Measurements from ENCODE around the gene KIRREL1.

The KIRREL1 gene

DNA sequence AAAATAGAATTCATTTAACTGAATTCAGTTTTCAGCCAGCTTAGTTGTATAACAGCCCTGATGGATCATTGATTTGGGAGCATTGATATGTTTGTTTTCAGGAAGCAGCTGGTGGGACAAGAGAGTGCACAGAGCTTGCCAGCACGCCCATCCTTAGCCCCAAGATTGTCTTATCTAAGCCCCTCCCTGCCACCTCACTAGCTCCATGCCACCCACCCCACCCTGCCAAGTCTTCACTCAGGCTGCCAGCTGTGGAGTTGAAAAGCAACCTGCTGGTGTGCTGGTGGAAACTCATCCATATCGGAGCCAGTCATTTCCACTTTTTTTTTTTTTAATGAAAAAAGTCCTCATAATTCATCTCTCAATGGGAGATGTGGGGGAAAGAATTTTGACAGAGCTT lies 11.8 kb downstream of the KIRREL1 start:
- no peak for FAIRE-seq
- DNase-seq (ENCODE audit: low spot score), result no peak

DNA sequence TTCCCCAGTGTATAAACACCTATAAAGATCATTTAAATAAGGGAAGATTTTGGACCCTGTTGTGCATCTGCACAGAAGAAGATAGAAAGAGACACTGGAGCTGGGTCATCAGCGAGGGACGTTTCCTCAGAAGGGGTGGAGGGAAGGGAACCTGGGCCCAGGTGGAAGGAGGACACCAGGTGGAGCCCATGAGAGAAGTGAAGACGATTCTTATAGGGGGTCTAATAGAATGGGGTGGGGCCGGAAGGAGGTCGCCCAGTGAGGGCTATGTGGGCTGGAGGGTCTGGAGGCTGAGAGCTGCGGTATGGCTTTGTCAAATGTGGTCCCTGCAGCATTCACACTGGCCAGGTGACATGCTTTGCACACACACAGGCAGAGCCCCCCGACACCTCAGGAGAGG lies 13.7 kb downstream of the KIRREL1 start:
- FAIRE-seq (no peak), DNase-seq (ENCODE audit: low spot score) (no peak)

DNA sequence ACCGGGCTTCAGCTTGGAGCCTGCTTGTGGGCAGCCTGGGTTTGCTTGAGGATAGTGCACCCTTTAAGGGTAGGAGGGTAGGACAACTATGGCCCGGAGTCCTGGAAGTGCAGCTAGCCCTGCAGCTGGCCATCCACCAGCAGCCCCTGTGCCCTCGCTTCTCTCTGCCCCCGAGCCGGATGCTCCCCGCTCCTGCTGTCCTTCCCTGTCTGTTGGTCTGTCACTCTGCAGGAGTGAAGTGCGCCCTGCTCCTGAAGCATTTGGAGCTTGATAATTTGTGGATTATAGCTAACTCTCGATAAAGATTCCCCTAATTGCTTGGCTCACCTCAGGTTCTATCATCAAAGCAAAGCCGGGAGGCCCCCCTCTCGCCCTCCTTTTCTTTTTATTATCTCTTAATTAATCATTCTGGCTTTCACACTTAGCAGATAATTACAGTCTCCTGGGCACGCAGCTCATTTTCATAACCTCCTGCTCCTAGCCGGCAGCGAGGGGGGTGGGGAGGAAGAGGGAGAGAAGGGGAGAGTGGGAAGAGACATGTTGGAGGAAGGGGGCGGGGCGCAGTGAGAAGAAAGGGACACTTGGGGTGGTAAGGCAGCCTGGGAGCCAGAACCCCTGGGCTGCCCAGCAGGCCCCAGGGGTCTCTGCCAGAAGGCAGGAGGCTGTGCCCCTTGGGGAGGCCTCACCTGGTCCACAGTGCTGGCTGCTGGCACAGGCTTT lies 14.4 kb downstream of the KIRREL1 start:
- FAIRE-seq (no peak), DNase-seq (ENCODE audit: low spot score) (no peak)

DNA sequence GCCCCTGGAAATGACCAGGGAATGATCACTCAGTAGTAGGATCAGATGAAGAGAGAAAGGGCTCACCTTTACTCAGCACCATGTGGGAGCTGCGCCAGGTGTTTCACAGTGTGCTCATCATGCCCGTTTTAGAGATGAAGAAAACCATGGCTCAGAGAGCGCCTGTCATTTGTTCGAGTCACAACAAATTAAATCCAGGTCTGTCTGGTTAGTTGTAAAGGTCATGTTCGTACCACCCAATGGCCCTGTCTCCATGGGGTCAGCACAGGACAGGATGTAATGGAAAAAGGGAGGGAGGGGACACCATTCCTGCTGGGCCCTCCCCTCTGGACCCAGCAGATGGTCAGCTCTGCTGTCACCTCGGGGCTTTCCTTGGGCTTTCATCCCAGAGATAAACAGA lies 15.2 kb downstream of the KIRREL1 start:
- FAIRE-seq, result no peak
- DNase-seq (ENCODE audit: low spot score), result no peak

DNA sequence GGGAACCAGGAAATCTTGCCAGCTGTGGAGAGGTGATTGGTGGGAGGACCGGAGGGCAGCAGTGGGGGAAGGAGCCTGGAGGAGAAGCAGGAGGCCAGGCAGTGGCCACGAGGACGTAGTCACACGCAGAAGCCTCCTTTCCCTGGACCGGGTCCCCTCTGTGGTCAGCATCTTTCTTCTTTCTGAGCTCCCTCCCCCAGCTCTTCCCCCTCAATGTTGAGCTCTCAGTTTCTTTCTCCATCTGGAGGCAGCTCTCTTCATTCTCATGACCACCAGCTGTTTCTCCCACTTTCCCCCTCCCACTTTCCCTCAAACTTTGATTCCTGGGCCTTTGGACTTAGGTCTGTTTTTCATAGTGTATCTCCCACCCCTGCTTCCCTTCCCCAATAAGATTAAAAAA lies 18.3 kb downstream of the KIRREL1 start:
- FAIRE-seq (no peak), DNase-seq (ENCODE audit: low spot score) (no peak)

DNA sequence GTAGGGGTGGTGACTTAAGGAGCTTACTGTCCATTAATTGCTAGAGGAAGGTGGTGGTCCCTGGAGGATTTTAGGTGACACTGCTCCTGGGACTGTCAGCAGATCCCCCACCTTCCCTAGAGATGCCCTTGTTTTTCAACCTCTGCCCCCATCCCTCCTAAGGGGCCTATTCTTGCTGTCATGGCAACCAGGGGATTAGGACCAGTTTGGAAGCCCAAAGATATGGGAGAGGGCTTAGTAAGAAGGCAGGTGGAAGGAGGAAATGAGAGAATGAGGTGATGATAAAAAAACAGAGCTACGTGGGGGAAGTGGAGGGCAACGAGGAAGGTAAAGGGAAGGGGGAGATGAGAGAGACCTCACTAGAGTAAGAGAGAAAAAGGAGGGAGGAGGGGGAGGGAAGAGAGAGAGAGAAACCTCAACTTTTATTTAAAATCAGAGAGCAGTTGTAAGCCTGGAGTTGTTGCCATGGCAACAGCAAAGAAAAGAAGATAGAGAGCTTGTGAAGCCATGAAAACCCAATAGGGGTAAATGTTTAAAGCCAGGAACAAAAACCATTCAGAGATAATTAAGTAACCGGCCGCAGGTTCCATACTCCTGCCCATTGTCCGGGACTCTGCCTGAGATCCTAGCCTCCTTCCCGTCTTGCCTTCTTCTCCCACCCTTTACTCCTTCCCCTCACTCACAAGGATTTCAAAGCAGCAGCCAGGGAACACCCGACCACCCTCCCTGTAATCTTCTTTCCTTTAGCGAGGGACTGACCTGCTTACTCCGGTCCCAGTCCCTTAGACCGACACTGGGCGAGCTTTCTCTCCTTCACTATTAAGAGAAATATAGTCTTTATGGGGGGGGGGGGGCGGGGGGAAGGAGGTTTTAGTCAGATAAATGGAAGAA lies 20.6 kb downstream of the KIRREL1 start:
- DNase-seq (ENCODE audit: low spot score) (no peak), FAIRE-seq (no peak)

DNA sequence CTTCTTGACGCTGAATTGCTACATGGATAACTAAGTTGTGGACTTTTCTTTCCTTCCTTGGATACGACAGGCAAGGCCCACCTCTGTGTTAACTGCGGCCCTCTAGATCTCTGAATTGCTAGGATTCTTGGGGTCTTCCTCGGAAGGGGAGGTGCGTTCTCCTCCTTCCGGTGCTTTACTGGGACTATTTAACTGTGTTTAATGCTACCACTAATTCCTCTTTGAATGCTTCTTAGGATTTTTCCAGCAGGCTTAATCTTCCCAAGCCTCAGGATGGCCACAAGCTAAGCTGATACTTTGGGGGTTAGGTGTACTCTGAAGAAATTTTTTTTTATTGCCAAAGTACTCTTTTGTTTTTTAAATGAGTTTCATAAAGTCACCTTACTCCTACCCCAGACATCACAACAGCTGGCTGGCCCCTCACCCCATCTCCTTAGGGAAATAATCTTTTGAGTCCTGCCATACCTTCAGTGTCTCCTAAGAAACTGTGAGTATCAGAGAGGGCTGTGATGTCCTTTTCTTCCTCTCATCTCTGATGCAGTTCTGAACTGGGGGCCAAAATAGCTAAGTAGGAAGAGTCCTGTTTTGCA lies 21.4 kb downstream of the KIRREL1 start:
- no peak for FAIRE-seq
- no peak for DNase-seq (ENCODE audit: low spot score)

DNA sequence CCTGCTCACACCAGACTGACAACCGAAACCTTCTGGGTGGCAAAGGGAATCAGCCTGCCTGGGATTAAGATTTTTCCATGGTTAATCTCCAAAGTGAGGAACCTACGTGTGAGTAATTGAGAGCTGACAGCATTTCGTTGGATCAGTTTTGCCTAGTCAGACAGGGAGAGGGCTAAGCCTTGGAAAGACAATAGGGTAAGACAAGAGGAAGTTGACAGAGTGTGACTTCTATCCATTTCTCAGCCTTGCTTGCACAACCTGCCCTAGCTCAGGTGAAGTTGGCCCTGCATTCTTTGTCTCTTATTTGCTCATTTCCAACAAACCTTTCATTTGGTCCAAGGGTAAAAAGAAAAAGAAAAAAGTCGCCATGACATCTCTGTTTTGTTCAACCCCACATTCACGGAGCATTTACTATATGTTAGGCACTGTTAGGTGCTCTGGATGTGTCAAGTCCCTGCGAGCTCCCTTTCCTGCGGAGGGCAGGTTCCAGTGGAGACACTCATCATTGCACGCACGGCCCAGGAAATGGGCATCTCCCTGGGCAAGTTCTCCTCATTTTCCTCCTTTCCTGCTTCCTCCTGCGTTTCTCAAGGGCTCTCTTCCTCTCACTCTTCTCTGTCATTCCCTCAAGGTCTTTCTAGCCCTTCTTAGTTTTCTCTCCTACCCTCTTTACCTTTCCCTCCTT lies 23.3 kb downstream of the KIRREL1 start:
- DNase-seq (ENCODE audit: low spot score) (peak; percentile 54), FAIRE-seq (peak; percentile 56)

DNA sequence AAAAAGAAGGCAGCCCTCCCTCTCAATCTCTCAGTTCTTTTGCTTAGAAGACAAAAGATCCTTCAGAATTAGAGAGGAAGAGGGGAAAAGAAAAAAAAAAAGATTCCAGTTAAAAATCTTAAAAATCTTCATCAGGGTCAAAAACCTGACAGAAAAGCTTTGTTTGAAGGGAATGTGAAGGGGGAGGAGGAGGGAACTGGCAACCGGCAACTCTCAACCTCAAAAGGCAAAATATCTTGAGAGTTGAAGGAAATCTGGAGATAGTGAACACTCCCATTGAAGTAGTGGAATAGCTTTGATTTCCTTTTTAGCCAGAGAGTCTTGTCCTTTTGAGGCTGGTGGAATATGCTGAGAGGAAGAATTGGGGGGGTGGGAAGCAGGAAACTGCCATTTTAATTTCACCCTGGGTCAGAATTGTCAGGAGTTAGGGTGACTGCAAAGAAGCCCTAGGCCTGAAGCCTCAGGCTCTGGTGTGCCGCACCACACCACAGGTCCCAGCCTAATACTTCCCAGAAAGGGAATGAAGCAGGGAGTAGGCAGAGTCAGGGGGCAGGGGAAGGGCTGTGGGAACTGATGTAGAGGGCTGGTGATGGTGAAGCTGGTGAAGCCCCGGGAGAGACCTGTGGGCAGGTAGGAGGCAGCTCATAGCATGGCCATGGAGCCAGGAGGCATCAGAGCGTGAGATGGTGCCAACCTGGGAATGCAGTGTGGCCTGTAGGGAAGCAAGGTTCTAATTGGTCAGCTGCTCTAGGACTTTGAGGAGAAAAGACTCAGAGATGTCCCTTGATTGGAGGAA lies 24.6 kb downstream of the KIRREL1 start:
- peak; percentile 61 for FAIRE-seq
- no peak for DNase-seq (ENCODE audit: low spot score)

DNA sequence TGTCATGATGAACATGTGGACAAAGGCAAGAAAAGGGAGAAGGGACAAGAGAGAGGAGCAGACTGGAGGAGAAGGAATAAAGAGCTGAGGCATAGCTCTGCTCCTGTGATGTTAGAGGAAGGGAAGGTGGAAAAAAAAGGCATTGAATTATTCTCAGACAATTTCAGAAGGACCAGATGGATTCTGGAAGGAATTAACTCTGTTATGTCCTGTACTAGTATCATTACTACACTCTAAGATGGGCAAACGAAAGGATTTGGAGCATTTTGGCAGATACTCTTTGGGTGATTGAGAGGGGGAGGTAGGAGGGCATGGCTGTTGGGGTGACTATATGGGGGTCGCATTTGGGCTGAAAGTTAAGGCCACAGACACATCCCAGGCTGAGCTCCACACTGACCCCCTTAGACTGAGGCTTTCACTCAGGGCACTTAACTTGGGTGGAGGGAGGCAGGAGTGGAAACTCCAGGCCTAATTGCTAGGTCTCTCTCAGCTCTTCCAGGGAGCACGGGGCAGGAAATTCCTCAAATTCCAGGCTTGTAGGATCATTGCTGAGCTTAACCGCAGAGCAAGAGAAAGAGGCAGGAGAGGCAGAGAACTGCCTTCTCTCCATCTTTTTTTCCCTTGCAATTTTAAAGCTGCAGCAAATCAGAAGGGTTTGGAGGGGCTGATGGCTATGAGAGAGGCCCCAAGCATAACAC lies 25.9 kb downstream of the KIRREL1 start:
- DNase-seq (ENCODE audit: low spot score) (peak; percentile 90), FAIRE-seq (peak; percentile 95)

DNA sequence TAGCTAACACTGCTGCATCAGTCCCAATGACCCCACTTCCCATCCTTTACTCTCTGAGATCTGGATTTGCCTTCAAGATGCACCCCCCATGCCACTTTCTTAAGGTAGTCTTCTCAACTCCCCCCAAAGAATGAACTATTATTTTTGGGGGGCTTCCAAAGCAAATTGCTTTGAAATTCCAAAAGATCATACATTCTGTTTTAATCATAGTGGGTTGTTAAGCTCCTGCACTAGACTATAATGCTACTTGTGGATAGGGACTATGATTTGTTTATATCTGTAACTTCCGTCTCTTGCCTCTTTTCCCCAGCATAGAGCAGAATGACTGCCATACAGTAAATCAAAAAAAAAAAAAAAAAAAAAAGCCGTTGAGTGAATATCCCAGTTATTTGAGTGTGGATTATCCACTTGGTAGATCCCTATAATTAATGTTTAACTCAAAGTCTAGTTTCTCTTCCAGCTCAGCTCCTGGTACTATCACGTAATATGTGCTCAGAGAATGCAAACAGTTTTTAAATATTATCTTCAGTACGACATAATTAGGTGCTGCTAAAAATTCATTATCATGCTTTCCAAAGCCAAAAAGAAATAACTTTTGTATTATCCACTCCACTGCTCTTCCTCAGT lies 26.9 kb downstream of the KIRREL1 start:
- DNase-seq (ENCODE audit: low spot score) (peak; percentile 28), FAIRE-seq (peak; percentile 89)

DNA sequence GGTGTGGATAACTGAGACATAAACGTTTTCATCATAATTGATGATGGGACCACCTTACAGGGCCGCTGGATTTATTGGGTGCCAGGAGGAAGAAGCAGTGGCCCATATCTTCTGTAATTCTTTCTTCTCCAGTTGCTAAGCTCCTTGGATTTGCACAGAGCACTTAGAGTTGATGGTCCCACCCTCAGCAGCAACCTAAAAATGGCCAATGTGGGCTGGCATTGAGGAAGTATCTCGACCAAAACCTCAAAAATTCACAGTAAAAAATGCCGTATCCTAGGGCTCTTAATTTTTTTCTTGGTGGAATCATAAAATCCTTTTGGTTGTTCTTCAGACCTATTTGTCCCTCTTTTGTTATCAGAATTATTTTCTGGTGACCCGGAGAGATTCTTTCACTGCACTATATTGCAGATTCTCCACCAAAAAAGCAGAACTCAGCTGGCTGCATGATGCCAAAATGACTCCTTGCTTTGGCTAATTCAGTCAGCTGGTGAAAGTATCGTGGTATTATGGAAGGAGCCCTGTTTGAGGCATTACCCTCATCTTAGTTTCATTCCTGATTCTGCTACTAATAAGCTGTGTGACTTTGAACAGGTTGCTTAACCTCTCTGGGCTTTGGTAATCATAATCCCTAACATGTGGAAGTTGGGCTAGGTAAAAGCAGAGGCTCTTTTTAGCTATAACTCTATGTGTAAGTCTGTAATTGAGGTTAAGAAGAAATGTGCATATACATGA lies 27.6 kb downstream of the KIRREL1 start:
- FAIRE-seq, result no peak
- no peak for DNase-seq (ENCODE audit: low spot score)

DNA sequence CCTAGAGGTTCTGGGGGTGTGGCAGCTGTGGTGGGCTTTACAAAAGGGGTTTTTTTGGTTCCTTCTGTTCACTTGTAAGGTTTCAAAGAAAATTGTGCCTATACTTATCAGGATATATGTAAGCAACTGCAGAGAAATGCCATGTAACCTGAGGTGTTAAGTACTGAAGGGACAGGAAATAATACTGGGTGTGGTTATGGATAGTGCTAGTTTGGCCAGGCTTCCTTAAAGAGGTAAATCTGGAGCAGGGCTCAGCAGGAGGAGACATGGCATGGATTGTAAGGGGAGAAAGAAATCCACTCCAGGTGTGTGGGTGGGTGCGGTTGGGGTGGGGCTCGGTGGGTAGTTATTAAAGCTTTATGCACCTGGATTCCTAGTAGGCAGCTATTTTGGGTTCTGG lies 28.3 kb downstream of the KIRREL1 start:
- DNase-seq (ENCODE audit: low spot score) (no peak), FAIRE-seq (no peak)

DNA sequence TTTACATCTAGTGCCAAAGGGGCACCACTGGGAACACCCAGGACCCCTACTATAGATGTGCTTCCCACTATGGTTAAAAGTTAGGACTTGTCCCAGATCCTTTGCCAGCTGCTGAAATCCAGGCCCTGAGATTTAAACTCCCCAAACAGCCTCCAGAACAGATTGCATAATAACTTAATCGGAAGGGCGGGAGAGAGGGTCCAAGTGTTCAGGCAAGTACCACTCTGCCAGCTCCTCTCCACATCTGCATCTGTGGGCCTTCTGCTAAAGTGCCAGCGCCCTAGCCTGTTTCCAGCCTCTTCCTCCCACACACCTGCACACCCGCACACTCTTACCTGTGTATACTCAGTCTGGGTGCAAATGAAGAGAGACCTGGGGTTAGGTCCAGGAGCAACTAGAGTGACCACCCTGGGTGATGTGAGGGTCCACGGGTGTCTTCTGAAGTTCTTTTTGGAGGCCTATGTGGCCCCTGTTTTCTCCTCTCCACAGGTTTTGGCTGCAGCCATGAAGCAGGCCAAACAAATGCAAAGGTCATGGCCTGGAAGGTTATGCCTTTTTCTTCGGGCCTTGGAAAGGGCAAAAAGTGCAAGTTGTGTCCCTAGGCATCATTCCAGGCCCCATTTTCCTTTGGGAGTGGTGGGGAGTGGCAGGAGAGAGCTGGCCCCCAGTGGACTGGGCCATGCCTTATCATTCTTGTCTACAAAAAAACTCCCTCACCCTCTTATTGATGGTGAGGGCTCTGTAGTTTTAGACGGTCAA lies 29.3 kb downstream of the KIRREL1 start:
- FAIRE-seq, result no peak

DNA sequence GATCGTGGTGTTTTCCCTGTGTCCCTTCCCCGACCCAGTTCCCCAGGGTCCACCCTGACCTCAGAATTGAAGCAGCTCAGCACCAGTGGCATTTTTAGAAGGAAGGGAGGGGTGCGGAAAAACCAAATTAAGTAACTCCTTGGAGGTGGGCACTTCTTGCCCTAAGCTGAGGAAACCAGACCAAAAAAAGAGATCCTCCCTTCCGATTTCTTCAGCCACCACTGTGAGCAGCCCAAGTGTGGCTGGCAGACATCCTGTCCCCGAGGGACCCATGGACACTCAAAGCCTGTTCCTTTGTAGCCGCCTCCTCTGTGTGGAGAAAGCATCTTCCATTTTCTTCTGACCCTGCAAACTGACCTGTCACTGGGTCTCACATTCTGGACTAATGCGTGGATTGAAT lies 31.3 kb downstream of the KIRREL1 start:
- DNase-seq (ENCODE audit: low spot score) (no peak), FAIRE-seq (no peak)

More for the DNA sequence above, 29.3 kb downstream of the KIRREL1 start:
- DNase-seq (ENCODE audit: low spot score), result no peak

DNA sequence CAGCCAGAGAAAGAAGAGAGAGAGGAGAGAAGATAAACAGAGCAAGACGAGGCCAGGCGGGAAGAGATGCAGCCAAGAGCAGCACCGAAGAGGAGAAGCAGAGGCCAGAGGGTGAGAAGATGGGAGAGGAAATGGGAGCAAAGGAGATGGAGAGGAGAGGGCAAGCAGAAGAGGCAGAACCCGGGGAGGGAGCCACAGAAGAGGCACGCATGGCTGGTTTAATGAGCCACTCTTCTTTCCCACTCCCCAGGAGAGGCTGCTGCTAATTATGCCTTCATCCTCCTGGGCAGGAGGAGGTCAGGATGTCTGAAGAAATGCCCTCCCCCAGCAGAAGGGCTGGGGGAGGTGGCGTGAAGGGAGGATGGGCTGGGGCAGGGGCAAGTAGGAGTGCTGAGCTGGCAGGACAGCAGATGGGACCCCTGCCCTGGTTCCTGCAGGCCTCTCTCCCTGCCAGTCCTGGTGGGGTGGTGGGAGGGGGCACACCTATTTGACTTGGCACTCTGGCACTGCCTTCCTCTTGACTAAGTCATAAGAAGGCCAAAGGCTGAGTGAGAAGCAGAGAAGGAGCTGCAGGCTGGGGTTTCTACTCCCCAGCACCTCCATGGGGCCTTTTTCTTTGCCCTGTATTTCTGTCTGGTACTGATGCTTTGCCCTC lies 32.3 kb downstream of the KIRREL1 start:
- FAIRE-seq (peak; percentile 86), DNase-seq (ENCODE audit: low spot score) (peak; percentile 78)

DNA sequence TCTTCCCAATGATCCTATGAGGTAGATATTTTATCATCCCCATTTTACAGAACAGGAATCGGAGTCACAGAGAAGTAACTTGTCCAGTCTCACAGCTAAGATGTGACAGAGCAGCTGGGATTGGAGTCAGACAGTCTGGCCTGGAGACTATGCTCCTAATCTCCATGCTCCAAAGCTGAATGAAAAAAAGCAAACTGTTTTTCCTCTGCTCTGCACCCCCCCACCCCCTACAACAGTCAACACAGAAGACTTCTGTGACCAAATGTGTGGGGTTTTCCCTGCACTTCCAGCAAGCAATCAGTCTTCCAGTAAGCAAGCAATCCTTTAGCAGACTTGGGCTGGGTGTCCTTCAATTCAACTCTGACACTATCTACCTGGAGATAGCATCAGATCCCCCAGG lies 33.2 kb downstream of the KIRREL1 start:
- DNase-seq (ENCODE audit: low spot score) (no peak), FAIRE-seq (no peak)

DNA sequence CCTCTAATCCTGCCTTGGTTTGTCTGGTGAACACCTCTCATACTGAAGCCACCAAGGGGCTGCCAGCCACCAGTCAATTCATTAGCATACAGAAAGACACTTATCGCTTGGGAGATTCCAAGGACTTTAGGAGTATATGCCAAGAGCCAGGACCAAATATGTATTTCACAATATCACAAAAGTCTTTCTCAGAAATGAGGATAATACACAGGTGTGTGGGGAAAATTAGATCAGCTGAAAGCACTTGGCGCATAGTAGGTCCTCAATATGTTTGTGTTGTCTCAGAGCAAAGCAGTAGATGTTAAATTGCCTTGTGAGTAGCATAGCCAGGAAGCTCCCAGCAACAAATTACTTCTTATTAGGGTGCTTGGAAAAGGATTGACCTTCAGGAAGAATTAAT lies 34.1 kb downstream of the KIRREL1 start:
- FAIRE-seq (no peak), DNase-seq (ENCODE audit: low spot score) (no peak)

Data from RCC 7860 (cell line).